Stimulated activated naive CD4-positive, alpha-beta T cell treated with Interleukin-2 at 50 U/mL for 16 hours (primary cell): ENCODE measurements around the gene EXOC6.
"Not testable (repeated sequence)": the region's sequence is repeated elsewhere in the genome, so short reads cannot be mapped to it uniquely, and the experiment has no call there.

Experiments used
- DNase-seq: peaks from one replicate; lab custom pipeline; 2025; lab: John Stamatoyannopoulos, UW

The EXOC6 gene

GRCh38 chr10:92946491-92946890 is 98.2 kb downstream of the EXOC6 start:
- no peak for DNase-seq

- not testable (repeated sequence) for DNase-seq
These were observed 104.3 kb downstream of the EXOC6 start for GRCh38 chr10:92952573-92952972.

DNA sequence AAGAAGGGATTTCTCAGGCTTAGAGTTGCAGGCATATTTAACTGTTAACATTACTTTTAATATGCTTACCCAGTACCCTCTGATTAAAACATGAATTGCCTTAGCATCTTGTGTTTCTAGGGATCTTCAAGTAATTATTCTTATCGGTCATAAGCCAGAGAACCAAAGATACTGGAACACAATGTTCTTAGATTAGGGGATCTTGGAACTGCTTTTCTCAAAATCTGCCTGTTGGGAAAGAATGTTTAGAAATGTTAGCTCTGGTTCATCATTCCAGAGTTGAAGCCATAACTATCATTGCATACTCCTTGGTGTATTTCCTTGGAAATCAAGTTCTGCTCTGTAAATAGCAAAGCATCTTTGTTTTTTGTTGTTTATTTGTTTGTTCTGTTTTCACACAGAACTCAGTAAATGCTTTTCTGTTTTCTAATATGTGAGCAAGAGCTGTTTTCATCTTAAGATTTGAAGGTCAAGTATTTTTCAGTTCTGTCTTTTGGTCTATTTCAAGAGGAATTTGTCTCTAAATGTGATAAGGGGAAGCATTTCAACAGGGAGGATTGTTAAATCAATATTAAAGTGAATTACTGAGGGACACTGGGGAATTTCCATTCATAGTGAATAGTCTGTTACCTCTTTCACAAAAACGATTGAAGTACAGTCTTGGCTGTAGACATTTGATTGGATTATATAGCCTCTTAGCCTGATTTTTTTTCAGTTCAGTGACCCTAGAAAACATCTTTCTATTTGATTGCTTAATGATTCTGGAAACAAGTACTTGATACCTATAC is 109.1 kb downstream of the EXOC6 start:
- DNase-seq: no peak

DNA sequence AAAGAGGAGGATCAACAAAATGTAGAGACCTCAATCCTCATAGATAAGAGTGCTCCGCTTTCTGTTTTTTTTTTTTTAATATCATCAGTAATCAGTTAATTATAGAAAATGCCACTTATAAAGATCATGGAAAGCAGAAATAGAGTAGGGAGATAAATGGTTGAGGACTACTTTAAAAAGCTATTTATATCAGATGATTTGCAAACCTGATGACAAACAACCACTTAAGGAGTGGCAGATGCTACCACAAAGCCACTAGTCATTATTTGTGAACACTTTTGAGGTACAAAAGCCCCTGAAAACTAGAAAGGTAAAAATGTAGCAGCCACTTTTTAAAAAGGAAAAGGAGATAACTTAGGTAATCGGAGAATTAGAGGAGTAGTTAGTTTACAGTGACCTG is 113.3 kb downstream of the EXOC6 start:
- no peak for DNase-seq

GRCh38 chr10:92965314-92965713 is 117.0 kb downstream of the EXOC6 start:
- DNase-seq: no peak

DNA sequence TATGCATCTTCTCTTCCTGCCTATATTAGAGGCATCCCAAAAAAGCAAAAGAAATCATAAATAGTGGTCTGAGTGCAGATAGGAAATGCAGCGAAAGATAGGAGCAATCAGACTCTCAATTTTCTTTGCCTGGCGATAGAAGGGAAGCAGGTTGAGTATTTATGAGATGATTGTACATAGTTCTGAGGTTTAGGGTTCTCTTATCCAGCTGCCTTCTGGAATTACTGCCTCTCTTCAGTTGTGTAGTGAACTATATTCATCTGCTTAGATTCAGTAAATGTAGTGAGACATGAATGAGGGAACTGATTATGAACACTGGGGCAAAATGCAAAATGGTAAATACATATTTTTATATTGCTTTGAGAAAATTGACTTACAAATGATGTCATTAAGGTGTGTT is 119.3 kb downstream of the EXOC6 start:
- no peak for DNase-seq

- no peak for DNase-seq
These were observed 120.8 kb downstream of the EXOC6 start for GRCh38 chr10:92969151-92969550.

DNA sequence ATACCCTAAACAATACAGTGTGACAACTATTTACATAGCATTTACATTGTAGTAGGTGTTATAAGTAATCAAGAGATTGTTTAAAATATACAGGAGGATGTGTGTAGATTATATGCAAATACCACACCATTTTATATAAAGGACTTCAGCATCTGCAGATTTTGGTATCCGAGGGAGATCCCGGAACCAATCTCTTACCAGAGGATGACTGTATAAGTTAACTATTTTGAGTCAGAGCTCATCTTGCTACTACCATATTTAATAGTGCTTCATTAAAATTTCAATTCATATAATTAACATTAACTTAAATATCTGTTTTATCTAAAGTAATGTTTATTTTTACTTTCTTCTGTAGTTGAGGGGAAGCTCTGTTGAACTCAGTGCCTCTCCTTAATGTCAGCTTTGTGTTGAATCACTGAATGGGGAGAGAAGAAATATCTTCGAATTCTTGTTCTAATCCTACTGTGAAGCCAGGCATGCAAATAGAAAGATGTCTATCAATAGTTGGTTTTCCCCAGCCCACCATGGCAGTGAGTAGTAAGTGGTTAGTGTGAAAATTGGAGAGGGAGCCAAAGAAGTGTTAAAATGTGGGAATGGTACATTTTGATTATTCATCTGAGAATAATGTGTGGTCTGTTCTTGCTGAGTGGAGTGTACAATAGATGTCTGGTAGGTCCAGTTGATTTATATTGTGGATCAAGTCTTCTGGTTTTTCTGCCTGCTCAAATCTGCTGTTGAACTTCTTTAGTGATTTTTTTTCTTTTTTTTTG is 122.2 kb downstream of the EXOC6 start:
- DNase-seq: no peak

GRCh38 chr10:92972066-92972870 is 123.9 kb downstream of the EXOC6 start:
- no peak for DNase-seq

GRCh38 chr10:92972886-92973285 is 124.6 kb downstream of the EXOC6 start:
- no peak for DNase-seq

- DNase-seq: not testable (repeated sequence)
These were observed 128.0 kb downstream of the EXOC6 start for GRCh38 chr10:92976278-92976677.

- DNase-seq: no peak
These were observed 140.9 kb downstream of the EXOC6 start for GRCh38 chr10:92989250-92989649.

GRCh38 chr10:92990615-92991014 is 142.3 kb downstream of the EXOC6 start:
- DNase-seq: peak; percentile 16

GRCh38 chr10:92991513-92991912 is 143.2 kb downstream of the EXOC6 start:
- DNase-seq: no peak

GRCh38 chr10:92993699-92994272 is 145.5 kb downstream of the EXOC6 start:
- no peak for DNase-seq

DNA sequence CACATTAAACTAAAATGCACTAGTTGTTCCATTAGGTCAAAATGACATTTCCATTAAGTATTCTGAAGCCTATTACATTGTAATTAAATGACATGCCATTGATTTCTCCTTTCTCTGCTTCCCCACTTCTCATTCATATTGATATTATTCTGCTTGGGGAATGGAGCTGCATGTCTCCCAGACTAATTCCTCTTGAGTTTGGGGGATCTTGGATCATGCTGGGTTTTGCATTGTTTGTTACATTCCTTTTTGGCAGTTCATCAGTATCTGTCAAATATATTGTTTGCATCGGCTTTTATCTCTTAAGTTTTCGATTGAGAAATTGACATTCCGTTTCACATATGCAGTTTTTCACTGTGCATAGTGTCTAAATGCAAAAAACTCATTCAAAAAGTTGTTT is 147.2 kb downstream of the EXOC6 start:
- no peak for DNase-seq

GRCh38 chr10:92997620-92998019 is 149.3 kb downstream of the EXOC6 start:
- no peak for DNase-seq

DNA sequence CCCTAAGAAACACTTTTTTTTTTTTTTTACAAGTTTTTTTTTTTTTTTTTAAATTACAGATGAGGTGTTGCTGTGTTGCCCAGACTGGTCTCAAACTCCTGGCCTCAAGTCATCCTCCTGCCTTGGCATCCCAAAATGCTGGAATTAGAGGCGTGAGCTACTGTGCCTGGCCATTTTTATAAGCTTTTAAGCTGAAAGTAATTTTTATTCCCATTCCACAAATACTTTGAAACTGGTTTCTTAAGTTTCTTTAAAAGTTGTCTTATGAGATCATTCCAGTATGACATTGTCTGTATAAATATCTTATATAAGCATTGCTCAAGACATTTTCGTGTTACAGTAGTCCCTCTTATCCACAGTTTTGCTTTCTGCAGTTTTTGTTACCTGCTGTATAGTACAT is 150.9 kb downstream of the EXOC6 start:
- DNase-seq: no peak

DNA sequence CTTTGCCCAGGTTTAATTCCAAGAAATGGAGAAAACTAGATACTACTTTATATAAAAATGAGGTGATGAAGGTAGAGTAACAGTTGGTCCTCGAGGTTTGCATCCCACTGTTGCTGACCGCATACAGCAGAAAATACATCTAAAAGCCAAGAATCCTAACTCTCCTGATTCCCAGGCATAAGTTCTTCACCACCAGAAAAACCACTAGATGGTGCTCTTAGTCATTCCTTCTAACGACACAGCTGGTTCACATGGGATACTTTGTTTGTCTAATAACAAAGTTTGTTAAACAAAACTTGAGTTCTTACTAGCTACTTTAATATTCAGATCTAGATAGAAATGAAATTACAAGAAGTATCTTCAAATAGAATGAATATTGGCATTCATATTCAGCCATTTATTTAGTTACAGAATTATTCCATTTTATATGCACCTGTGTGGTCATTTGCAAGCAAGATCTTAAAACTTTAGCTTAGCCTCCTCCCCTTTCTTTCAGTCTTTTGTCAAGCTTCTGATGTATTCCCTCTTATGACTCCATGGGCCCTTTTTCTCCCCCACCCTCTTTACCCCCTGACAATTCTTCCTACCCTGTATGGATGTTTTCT is 158.2 kb downstream of the EXOC6 start:
- no peak for DNase-seq

DNA sequence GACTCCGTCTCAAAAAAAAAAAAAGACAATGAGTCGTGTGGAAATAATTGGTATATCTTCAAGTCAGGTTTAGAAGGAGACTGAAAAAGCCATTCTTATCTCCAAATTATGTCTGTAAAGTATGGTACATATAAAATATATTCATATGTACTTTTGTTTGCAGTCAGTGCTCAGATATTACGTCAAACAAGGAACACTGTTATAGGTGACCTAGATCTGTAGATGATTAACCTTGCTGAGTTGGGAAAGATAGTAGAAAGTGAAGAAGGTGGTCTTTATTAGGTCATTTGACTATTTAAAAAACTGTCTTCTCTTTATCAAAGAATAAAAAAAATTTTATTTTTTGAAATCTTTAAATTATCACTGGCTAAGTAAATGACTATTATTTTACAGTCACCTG is 167.4 kb downstream of the EXOC6 start:
- DNase-seq: no peak

- no peak for DNase-seq
These were observed 174.8 kb downstream of the EXOC6 start for GRCh38 chr10:93023013-93023650.
